Measurements from ENCODE around the gene PPTC7. TPM values are rescaled to one million over a fixed set of nuclear protein-coding genes. Genes with fewer than 3 reads are reported as not detected.

Gene PPTC7
- total RNA-seq, 3 donors from 2014 or later (not counting 1 experiment from before 2014, with no cell fraction given): 44.0 to 52.7 (median 48.0) TPM

DNA sequence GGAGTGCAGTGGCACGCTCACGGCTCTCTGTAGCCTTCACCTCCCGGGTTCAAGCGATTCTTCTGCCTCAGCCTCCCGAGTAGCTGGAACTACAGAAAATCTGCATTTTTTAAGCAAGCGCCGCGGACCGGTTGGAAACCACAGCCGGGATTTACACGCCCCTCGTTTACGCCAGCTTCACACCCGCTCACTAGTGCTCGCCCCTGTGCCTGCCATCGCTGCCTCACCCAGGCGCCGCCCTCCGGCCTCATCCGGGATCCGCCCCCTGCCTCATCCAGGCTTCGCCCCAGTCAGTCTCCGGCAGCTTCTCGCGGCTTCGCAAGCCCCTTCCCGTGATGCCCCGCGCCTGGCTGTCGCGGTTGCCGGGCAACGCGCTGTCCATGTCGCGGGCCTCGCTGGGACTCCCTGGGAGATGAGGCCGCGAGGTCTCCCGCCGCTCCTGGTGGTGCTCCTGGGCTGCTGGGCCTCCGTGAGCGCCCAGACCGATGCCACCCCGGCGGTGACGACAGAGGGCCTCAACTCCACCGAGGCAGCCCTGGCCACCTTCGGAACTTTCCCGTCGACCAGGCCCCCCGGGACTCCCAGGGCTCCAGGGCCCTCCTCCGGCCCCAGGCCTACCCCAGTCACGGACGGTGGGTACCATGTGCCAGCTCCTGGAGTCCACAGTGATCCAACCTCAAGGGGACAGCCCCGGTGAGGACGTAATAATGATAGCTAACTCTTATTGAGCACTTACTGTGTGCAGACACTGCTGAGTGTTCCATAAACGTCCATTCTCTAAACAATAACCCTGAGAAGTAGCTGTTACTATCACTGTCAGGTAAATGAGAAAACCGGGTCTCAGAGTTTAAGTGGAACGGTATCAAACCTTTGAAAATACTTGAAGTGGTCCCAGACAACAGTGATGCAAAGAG, 30.9 kb upstream of the PPTC7 start, which contains the start of gene TCTN1:
Gene TCTN1 (plus strand): TSS at position 359 of the 914 bp plus-strand sequence. CDS start 54 bp downstream, at position 413.
- peaks cover 12% of the 10 kb centered on the region for H3K4me1 ChIP-seq (ENCODE audit: control insufficient read depth, insufficient read depth, low read length)
- TF ChIP-seq, protein P1, sequence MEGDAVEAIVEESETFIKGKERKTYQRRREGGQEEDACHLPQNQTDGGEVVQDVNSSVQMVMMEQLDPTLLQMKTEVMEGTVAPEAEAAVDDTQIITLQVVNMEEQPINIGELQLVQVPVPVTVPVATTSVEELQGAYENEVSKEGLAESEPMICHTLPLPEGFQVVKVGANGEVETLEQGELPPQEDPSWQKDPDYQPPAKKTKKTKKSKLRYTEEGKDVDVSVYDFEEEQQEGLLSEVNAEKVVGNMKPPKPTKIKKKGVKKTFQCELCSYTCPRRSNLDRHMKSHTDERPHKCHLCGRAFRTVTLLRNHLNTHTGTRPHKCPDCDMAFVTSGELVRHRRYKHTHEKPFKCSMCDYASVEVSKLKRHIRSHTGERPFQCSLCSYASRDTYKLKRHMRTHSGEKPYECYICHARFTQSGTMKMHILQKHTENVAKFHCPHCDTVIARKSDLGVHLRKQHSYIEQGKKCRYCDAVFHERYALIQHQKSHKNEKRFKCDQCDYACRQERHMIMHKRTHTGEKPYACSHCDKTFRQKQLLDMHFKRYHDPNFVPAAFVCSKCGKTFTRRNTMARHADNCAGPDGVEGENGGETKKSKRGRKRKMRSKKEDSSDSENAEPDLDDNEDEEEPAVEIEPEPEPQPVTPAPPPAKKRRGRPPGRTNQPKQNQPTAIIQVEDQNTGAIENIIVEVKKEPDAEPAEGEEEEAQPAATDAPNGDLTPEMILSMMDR (IDR thresholded peaks at IDR 0.05): no peak
- no peaks in the 10 kb centered on the region for H3K9me3 Mint-ChIP-seq
- H3K9me3 ChIP-seq (ENCODE audit: control insufficient read depth, insufficient read depth, low read length): no peaks in the 10 kb centered on the region
- H3K27me3 Mint-ChIP-seq (ENCODE audit: low read depth in 2 of 2): no peaks in the 10 kb centered on the region
- intact Hi-C loops (cut with micrococcal nuclease): loop anchor here (1.0 kb wide), 1 partner anchor 31 kb away; the partner anchor contains the start of gene PPTC7
- peak within 1 kb of the TSS; percentile 88 for H3K4me3 Mint-ChIP-seq
- peak within 1 kb of the TSS; percentile 71 to 85 for H3K27ac Mint-ChIP-seq
- peak within 1 kb of the TSS; percentile 56 for H3K4me3 ChIP-seq (ENCODE audit: low read length)
- H3K4me1 Mint-ChIP-seq: peaks cover 6 to 8% of the 10 kb centered on the region in 2 donors
- peak; percentile 91 to 96 for DNase-seq
- peak within 1 kb of the TSS; percentile 62 for H3K27ac ChIP-seq (ENCODE audit: low read length)
- 5% methylated on average over 60 of the region's 60 CpGs for WGBS (ENCODE audit: insufficient coverage)
- H3K27me3 ChIP-seq (ENCODE audit: control insufficient read depth, insufficient read depth, low read length): no peaks in the 10 kb centered on the region
- no peaks in the 10 kb centered on the region for H3K36me3 ChIP-seq (ENCODE audit: control insufficient read depth, insufficient read depth, low read length)
- ATAC-seq: peak; percentile 99 to 100 (median 99)
- no peaks in the 10 kb centered on the region for H3K36me3 Mint-ChIP-seq

DNA sequence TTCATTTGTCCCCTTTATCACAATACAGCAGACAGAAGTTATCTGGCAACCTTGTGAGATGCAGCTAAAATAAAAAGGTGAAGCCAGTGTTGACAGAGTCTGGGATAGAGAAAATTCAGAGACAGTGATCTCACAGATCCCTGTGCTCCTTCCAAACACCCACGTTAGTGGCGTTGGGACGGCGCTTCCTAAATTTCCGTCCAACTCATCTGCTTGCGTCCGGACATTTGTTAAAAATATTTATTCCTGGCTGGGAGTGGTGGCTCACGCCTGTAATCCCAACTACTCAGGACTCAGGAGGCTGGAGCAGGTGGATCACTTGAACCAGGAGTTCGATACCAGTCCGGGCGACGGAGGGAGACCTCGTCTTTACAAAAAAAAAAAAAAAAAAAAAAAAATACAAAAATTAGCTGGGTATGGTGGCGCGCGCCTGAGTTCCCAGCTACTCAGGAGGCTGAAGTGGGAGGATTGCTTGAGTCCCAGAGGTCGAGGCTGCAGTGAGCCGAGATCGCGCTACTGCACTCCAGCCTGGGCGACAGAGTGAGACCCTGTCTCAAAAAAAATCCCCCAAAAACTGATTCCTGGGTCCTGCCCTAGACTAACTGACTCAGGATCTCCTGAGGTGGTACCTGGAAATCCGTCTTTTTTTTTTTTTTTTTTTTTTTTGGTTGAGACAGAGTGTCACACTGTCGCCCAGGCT, 30.1 kb upstream of the PPTC7 start:
- Mint-ChIP-seq H3K27ac (peak overlapping the region; percentile 71 to 85), H3K27me3 (ENCODE audit: low read depth in 2 of 2) (no peaks in the 10 kb centered on the region), H3K36me3 (no peaks in the 10 kb centered on the region), H3K4me1 (peaks cover 6 to 8% of the 10 kb centered on the region in 2 donors), H3K4me3 (peak overlapping the region; percentile 88), H3K9me3 (no peaks in the 10 kb centered on the region)
- intact Hi-C loops (cut with micrococcal nuclease): no loop called here
- H3K4me1 ChIP-seq (ENCODE audit: control insufficient read depth, insufficient read depth, low read length): peaks cover 12% of the 10 kb centered on the region
- TF ChIP-seq, protein P1 (IDR thresholded peaks at IDR 0.05): no peak
- no peaks in the 10 kb centered on the region for H3K36me3 ChIP-seq (ENCODE audit: control insufficient read depth, insufficient read depth, low read length)
- DNase-seq: no peak
- H3K27ac ChIP-seq (ENCODE audit: low read length): peak overlapping the region; percentile 49
- no peaks in the 10 kb centered on the region for H3K9me3 ChIP-seq (ENCODE audit: control insufficient read depth, insufficient read depth, low read length)
- whole genome bisulfite sequencing (ENCODE audit: insufficient coverage): 80% methylated on average over 18 of the region's 23 CpGs
- ATAC-seq: no peak
- no peaks in the 10 kb centered on the region for H3K27me3 ChIP-seq (ENCODE audit: control insufficient read depth, insufficient read depth, low read length)
- H3K4me3 ChIP-seq (ENCODE audit: low read length): peak overlapping the region; percentile 56

DNA sequence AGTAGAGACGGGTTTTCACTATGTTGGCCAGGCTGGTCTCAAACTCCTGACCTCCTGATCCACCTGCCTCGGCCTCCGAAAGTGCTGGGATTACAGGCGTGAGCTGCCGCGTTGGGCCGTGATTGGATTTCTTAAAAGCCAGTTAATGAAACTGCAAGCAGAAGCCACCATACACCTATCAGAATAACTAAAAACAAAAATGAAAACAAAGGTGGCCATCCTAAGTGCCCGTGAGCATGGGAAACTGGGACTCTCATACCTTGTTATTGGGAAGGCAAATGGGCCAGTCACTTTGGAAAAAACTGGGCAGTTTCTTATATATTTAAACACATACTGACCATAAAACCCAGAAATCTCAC, 23.1 kb upstream of the PPTC7 start:
- TF ChIP-seq, protein P1 (IDR thresholded peaks at IDR 0.05): no peak
- peak overlapping the region; percentile 61 for H3K27ac ChIP-seq (ENCODE audit: low read length)
- no peaks in the 10 kb centered on the region for H3K27me3 ChIP-seq (ENCODE audit: control insufficient read depth, insufficient read depth, low read length)
- H3K4me1 ChIP-seq (ENCODE audit: control insufficient read depth, insufficient read depth, low read length): peaks cover 17% of the 10 kb centered on the region
- no peak for DNase-seq
- ATAC-seq: no peak
- H3K36me3 ChIP-seq (ENCODE audit: control insufficient read depth, insufficient read depth, low read length): no peaks in the 10 kb centered on the region
- peak overlapping the region; percentile 97 for H3K4me3 Mint-ChIP-seq
- 77% methylated on average over 8 of the region's 8 CpGs for WGBS (ENCODE audit: insufficient coverage)
- intact Hi-C loops (cut with micrococcal nuclease): no loop called here
- no peaks in the 10 kb centered on the region for H3K9me3 ChIP-seq (ENCODE audit: control insufficient read depth, insufficient read depth, low read length)
- peak overlapping the region; percentile 32 for H3K4me3 ChIP-seq (ENCODE audit: low read length)
- H3K27me3 Mint-ChIP-seq (ENCODE audit: low read depth in 2 of 2): no peaks in the 10 kb centered on the region
- peak overlapping the region; percentile 84 to 92 for H3K27ac Mint-ChIP-seq
- no peaks in the 10 kb centered on the region for H3K9me3 Mint-ChIP-seq
- peaks cover 0 to 6% of the 10 kb centered on the region in 2 donors for H3K4me1 Mint-ChIP-seq
- no peaks in the 10 kb centered on the region for H3K36me3 Mint-ChIP-seq
